Breast epithelium (tissue), 4 donors: ENCODE results near the gene MBD3L2B. TPM values are rescaled to one million over a fixed set of nuclear protein-coding genes. Genes with fewer than 3 reads are reported as not detected.
"Not testable (repeated sequence)": the region's sequence is repeated elsewhere in the genome, so short reads cannot be mapped to it uniquely, and the experiment has no call there.

Source experiments
- DNase-seq, 2 donors: peaks; one replicate each; pipeline ENCODE4 v3.0.0-alpha.2; 2019; ENCODE audit warnings: low spot score in 2 of 2
- H3K27ac ChIP-seq, 2 donors: fragments of 200-600 bp; sonication (generic) in 1 of 2; one replicate each; pipeline ENCODE4 v1.5.1; 2016 to 2019; ENCODE audit warnings: mild to moderate bottlenecking in 1 of 2
- H3K27me3 ChIP-seq, 2 donors: fragments of 200-600 bp; sonication (generic) in 1 of 2; one replicate each; pipeline versions ENCODE4 v1.5.1 to v1.6.0; 2017 to 2019; ENCODE audit warnings: control low read depth in 1 of 2, mild to moderate bottlenecking in 1 of 2
- H3K36me3 ChIP-seq: fragments of 200-600 bp; one replicate; pipeline ENCODE4 v1.5.1; 2019
- H3K4me1 ChIP-seq, 2 donors: fragments of 200-600 bp; sonication (generic); one replicate each; pipeline ENCODE4 v1.5.1; 2016 to 2019; ENCODE audit warnings: control low read depth in 1 of 2
- H3K4me3 ChIP-seq, 3 donors: fragments of 200-600 bp; sonication (generic); 1 replicate in 2 of 3; 2 replicates in 1 of 3; pipeline ENCODE4 v1.5.1; 2016 to 2019; ENCODE audit warnings: mild to moderate bottlenecking in 3 of 3, moderate library complexity in 2 of 3
- H3K9me3 ChIP-seq, 2 donors: fragments of 200-600 bp; sonication (generic) in 1 of 2; one replicate each; pipeline ENCODE4 v1.5.1; 2016 to 2019; ENCODE audit warnings: control low read depth in 1 of 2
- CTCF ChIP-seq, 3 donors: fragments of 450-650 bp; IDR thresholded peaks; one replicate each; pipeline ENCODE4 v1.5.1; 2016 to 2017; ENCODE audit warnings: antibody characterized with exemption in 3 of 3, mild to moderate bottlenecking in 3 of 3, moderate library complexity in 3 of 3
- POLR2A ChIP-seq: fragments of 450-650 bp; IDR thresholded peaks from one replicate; pipeline ENCODE4 v1.6.1; 2016; ENCODE audit warnings: antibody characterized with exemption, mild to moderate bottlenecking, moderate library complexity
- POLR2AphosphoS5 ChIP-seq, 3 donors: sonication (generic); formaldehyde crosslinking; IDR thresholded peaks; one replicate each; pipeline ENCODE4 v1.6.1; 2017; ENCODE audit warnings: antibody characterized with exemption in 3 of 3
- intact Hi-C: fragments of 100-400 bp; cut with DNase I; formaldehyde crosslinking; loops from one replicate; pipeline ENCODE4 v1.15.1; 2023; ENCODE audit warnings: low total_unique reads
- total RNA-seq, 3 donors: library from RNA; depleted of rRNA; stranded (reverse); fragments of >200 nt; gene quantifications; one replicate each; pipeline ENCODE4 v1.1.0, GENCODE V29; 2016

The MBD3L2B gene
- total RNA-seq, 3 donors from 2014 or later = not detected

DNA sequence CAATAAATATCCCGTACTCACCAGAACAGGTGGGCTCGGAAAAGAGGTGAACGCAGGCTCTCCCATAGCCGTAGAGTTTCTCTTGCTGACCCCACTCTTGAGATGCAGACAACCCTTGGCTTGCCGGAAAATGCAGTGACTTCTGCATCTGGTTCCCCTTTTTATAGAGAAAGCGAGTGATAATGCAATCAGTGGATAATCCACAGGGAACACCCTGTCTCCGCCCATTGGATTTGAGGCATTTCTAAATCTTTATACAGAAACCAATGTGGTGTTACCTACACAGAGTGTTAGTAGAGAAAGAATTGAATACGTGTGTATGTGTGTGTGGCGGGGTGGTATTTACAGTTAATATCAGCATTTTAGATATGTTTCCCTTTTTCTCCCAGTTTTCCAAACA, 18.8 kb upstream of the MBD3L2B start, which contains the start of gene MBD3L4:
MBD3L4 (minus strand) TSS at position 101 of the 400 bp plus-strand sequence; CDS start at position 66, 35 bp downstream.
- intact Hi-C loops = not testable (repeated sequence)

DNA sequence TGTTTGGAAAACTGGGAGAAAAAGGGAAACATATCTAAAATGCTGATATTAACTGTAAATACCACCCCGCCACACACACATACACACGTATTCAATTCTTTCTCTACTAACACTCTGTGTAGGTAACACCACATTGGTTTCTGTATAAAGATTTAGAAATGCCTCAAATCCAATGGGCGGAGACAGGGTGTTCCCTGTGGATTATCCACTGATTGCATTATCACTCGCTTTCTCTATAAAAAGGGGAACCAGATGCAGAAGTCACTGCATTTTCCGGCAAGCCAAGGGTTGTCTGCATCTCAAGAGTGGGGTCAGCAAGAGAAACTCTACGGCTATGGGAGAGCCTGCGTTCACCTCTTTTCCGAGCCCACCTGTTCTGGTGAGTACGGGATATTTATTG, 9.0 kb upstream of the MBD3L2B start, which contains the start of gene MBD3L5:
MBD3L5 (plus strand) TSS at position 301 of the 400 bp plus-strand sequence; CDS start at position 335, 34 bp downstream.
- H3K9me3 ChIP-seq, H3K4me1 ChIP-seq, intact Hi-C loops, H3K4me3 ChIP-seq, H3K27me3 ChIP-seq, DNase-seq, H3K27ac ChIP-seq, H3K36me3 ChIP-seq: not testable (repeated sequence)

More for the DNA sequence above, 18.8 kb upstream of the MBD3L2B start, which contains the start of gene MBD3L4:
- not testable (repeated sequence) for H3K4me3 ChIP-seq, H3K36me3 ChIP-seq, H3K27me3 ChIP-seq, H3K4me1 ChIP-seq, H3K27ac ChIP-seq, DNase-seq, H3K9me3 ChIP-seq

- H3K27me3 ChIP-seq, H3K36me3 ChIP-seq, H3K9me3 ChIP-seq, H3K4me1 ChIP-seq, H3K4me3 ChIP-seq, H3K27ac ChIP-seq, intact Hi-C loops, DNase-seq: not testable (repeated sequence)
Observed at GRCh38 chr19:7028790-7029189, 7.6 kb upstream of the MBD3L2B start.

- intact Hi-C loops = no loop called here
- DNase-seq = no peak
- H3K27me3 ChIP-seq = peaks cover 0 to 4% of the 10 kb centered on the region in 2 donors
- H3K4me3 ChIP-seq = no peak overlapping the region
- H3K4me1 ChIP-seq = no peaks in the 10 kb centered on the region
- H3K9me3 ChIP-seq = no peaks in the 10 kb centered on the region
- H3K27ac ChIP-seq = no peak overlapping the region
- no peaks in the 10 kb centered on the region for H3K36me3 ChIP-seq
- TF ChIP-seq CTCF (IDR thresholded peaks at IDR 0.05) = no peak
- TF ChIP-seq POLR2AphosphoS5 (IDR thresholded peaks at IDR 0.05) = no peak
- TF ChIP-seq POLR2A = no peak
Observed at GRCh38 chr19:7018828-7019227, 2.4 kb downstream of the MBD3L2B start.

DNA sequence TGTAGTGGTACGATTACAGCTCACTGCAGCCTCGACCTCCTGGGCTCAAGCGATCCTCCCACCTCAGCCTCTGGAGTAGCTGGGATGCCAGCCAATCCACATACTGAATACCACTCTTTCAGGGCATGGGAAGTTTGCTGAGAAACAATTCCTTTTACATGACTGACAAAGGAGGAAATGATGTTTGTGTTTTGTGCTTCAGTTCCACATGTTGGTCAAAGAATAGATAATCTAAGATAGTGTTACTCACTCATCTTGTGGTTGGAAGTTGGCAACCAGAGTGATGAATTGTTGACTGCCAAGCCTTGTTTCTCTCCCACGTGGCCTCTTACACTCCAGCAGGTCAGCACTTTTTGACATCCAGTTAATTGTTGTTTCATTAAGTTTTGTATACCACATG, 7.6 kb downstream of the MBD3L2B start:
- no peak for DNase-seq
- Histone ChIP-seq H3K9me3 (no peaks in the 10 kb centered on the region), H3K36me3 (no peaks in the 10 kb centered on the region), H3K4me1 (no peaks in the 10 kb centered on the region), H3K27ac (no peak overlapping the region), H3K27me3 (peaks cover 0 to 4% of the 10 kb centered on the region in 2 donors), H3K4me3 (no peak overlapping the region)
- intact Hi-C loops = no loop called here
- TF ChIP-seq POLR2AphosphoS5 (IDR thresholded peaks at IDR 0.05) = no peak
- TF ChIP-seq POLR2A = no peak
- no peak for TF ChIP-seq CTCF (IDR thresholded peaks at IDR 0.05)

GRCh38 chr19:7010722-7011593, 10.3 kb downstream of the MBD3L2B start:
- Histone ChIP-seq H3K27ac (no peak overlapping the region), H3K9me3 (no peaks in the 10 kb centered on the region), H3K4me3 (no peak overlapping the region), H3K4me1 (no peaks in the 10 kb centered on the region), H3K36me3 (no peaks in the 10 kb centered on the region), H3K27me3 (no peaks in the 10 kb centered on the region)
- intact Hi-C loops = no loop called here
- no peak for TF ChIP-seq CTCF (IDR thresholded peaks at IDR 0.05)
- no peak for TF ChIP-seq POLR2A
- TF ChIP-seq POLR2AphosphoS5 (IDR thresholded peaks at IDR 0.05) = no peak
- DNase-seq = no peak
